GM21526 (cell line): ENCODE data around the gene TRIM31.
A peak's percentile ranks its signal among the peaks of the same experiment; 100 is the strongest.
"Not testable (repeated sequence)": the region's sequence is repeated elsewhere in the genome, so short reads cannot be mapped to it uniquely, and the experiment has no call there.

Experiments used
- ATAC-seq: cut with Tn5 transposase; IDR thresholded peaks from one replicate; pipeline ENCODE4 v1.9.1; 2021; ENCODE audit warnings: moderate library complexity; ENCODE audit not compliant: unreplicated experiment, low FRiP score

Gene TRIM31

DNA sequence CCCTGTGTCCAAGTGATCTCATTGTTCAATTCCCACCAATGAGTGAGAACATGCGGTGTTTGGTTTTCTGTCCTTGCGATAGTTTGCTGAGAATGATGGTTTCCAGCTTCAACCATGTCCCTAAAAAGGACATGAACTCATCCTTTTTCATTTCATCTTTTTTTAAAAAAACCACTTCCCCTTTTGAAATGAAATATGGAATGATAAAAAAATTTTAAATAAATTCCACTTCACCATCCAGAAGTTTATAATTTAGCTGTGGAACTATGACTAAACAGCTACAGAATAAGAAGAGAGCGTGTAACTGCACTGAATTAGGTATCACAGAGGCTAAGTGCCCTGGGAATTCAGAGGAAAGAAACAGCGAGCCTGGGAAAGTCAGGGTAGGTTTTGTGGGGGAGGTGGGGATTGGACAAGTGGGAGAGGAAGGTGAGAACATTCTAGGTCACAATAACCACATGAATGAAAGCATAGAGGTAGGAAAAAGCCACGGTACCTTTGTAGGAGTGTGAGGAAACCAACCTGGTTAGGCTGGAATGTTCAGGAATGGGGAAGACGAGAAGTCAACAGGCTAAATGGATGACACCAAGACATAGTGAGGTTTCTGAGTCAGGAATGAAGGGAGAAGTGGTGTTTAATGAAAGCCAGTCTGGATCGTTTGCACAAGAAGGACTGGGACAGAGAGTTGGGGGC lies 37.1 kb upstream of the TRIM31 start:
- ATAC-seq, result no peak

GRCh38 chr6:30149234-30149633 lies 36.3 kb upstream of the TRIM31 start:
- no peak for ATAC-seq

GRCh38 chr6:30147096-30147495 lies 34.2 kb upstream of the TRIM31 start:
- ATAC-seq, result no peak

- ATAC-seq, result no peak
These were observed 32.9 kb upstream of the TRIM31 start for GRCh38 chr6:30145818-30146217.

GRCh38 chr6:30144811-30145210 lies 31.9 kb upstream of the TRIM31 start:
- no peak for ATAC-seq

GRCh38 chr6:30143780-30144179 lies 30.9 kb upstream of the TRIM31 start:
- no peak for ATAC-seq

- no peak for ATAC-seq
These were observed 29.8 kb upstream of the TRIM31 start for GRCh38 chr6:30142665-30143064.

- ATAC-seq, result not testable (repeated sequence)
These were observed 27.4 kb upstream of the TRIM31 start for GRCh38 chr6:30140240-30140639.

- no peak for ATAC-seq
These were observed 23.8 kb upstream of the TRIM31 start for GRCh38 chr6:30136570-30137286.

DNA sequence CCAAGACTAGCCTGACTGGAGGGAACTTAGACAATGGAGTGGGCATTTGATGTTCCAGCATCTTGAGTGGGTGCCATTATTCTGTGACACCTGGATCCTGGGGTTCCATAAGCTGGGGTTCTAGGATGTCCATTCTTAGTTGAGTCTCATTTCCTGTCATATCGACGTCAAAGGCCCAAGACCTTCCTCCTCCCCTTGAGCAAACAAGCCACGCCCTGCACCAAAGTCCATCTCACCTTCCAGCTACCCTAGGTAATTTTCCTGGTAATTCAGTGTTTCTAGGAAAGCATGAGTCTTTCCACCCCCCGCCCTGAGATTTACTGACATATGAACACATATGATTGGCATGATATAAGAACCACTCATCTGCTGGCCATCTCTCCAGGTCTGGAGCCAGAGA lies 22.9 kb upstream of the TRIM31 start, which contains the start of gene TRIM40:
TRIM40 (plus strand) TSS at position 384 of the 400 bp plus-strand sequence. CDS start 897 bp downstream, outside the sequence.
- no peak for ATAC-seq

- no peak for ATAC-seq
These were observed 22.3 kb upstream of the TRIM31 start for GRCh38 chr6:30135147-30135546.

GRCh38 chr6:30131947-30132497 lies 19.1 kb upstream of the TRIM31 start:
- no peak for ATAC-seq

DNA sequence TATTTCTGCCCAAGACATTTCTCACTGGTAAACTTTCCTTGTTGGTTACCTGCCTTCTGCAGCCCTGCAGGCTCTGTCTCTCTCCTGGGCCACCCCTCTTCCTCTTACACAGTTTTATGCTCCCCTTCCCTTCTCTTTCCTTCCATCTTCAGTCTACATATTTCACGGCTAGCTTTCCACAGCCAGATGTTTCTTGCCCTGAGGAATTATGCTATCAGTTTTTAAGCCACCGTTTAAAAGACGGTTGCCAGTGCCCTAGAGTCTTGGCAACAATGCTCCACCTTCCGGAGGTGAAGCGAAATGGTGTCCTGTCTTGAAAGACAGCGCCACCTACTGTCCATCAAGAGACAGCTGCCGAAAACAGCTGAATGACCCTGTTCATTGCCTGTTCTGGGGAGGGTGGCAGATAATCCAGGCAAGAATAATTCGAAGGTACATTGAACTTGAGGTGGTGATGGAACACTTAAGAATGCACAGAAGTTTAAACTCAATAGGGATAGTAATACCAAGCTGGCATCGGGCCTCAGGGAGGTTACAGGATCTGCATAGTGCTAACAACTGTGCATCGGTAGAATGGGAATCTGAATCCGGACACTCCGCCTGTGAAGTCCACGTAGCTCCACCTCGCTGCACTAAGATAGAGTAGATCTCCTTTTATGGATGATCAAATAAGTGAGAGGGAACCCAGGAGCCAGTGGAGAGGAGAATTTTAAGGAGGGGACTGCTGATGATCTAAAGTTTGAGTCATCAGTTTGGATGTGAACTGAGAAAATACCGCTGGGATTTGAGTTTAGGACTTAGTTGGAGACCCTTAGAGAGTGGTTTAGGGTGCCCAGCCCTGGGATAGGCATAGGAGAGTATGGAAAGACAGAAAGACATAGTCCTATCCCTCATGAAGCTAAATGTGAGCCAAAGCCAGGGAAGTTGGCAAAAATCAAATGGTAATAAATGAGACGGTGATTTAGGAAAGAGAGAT lies 18.3 kb upstream of the TRIM31 start:
- peak; percentile 76 for ATAC-seq

DNA sequence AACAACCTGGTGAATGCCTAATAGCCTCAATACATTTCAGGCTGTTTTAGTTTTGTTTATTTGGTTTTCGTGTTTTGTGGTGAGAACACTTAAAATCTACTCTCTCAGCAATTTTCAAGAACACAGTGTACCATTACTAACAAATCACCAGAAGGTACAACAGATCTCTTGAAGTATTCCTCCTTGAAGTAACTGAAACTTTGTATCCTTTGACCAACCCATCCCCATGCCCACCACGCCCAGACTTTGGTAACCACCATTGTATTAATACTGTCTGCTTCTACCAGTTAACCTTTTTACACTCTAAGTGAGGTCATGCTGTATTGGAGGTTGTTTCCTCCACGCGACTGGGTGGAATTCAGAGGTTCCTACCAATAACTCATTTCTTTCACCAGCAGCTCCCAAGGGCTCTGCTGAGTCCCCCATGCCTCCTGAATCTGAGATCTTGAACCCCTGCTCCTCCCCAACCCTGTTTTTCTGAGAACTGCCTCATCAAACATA lies 17.3 kb upstream of the TRIM31 start:
- no peak for ATAC-seq

GRCh38 chr6:30129265-30130178 lies 16.6 kb upstream of the TRIM31 start:
- no peak for ATAC-seq

DNA sequence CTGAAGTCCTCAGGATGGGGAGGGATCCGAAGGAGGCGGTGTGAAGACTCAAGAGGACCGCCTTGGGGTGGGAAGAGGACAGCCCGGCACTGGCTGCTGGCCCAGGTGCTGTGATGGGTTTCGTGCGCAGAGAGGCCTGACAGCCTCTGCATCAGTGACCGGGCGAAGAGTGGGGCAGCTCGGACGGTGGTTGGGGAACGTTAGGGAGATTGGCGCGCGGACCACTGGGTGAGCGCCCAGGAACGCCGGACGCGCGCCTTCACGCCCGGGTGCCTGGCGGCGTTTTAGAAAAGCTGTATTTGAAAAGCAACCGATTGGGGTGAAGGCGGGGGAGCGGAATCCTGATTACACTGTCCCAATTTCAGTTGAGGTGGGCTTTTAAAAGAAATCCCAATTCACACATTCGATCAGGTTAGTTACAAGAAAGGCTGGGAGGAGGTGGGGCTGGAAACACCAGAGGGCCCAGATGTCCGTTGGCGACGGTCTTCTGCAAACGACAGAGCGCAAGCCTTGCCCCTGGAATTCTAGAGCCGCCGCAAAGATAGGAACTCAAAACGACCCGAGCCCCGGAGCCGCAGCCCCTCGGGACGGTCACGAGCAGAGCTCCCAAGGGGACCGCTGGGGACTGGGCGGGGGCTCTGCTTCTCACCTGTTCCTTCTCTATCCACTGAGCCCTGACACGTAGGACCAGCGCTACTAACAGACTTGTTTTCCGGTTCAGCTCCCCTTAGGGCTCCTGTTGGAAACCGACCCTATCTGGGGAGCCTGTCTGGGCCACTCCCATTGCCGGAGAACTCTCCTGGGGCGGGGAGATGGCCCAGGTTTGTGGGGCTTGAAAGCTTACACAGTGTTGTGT lies 14.6 kb upstream of the TRIM31 start:
- ATAC-seq, result no peak

- no peak for ATAC-seq
These were observed 9.6 kb upstream of the TRIM31 start for GRCh38 chr6:30122515-30122914.
